Measurements from ENCODE around the gene GDPD4.

The GDPD4 gene

GRCh38 chr11:77171254-77171653 is 130.2 kb downstream of the GDPD4 start:
- no peak overlapping the region for H3K4me2 ChIP-seq (ENCODE audit: low read depth, low read length, poor library complexity, severe bottlenecking)
- no peaks in the 10 kb centered on the region for H4K20me1 ChIP-seq (ENCODE audit: low read depth, low read length)
- no peaks in the 10 kb centered on the region for H3K36me3 ChIP-seq (ENCODE audit: low read length)
- H3K9ac ChIP-seq (ENCODE audit: low read length): no peak overlapping the region
- no peaks in the 10 kb centered on the region for H3K79me2 ChIP-seq (ENCODE audit: insufficient read depth, low read length)
- H3K27ac ChIP-seq (ENCODE audit: low read depth, low read length): no peak overlapping the region
- no peaks in the 10 kb centered on the region for H3K9me2 ChIP-seq (replicated peaks; ENCODE audit: insufficient read depth, low read length)
- H3K9me3 ChIP-seq (ENCODE audit: insufficient read depth, low read length): no peaks in the 10 kb centered on the region
- H3K27me3 ChIP-seq (ENCODE audit: low read length): no peaks in the 10 kb centered on the region
- TF ChIP-seq, protein P1, sequence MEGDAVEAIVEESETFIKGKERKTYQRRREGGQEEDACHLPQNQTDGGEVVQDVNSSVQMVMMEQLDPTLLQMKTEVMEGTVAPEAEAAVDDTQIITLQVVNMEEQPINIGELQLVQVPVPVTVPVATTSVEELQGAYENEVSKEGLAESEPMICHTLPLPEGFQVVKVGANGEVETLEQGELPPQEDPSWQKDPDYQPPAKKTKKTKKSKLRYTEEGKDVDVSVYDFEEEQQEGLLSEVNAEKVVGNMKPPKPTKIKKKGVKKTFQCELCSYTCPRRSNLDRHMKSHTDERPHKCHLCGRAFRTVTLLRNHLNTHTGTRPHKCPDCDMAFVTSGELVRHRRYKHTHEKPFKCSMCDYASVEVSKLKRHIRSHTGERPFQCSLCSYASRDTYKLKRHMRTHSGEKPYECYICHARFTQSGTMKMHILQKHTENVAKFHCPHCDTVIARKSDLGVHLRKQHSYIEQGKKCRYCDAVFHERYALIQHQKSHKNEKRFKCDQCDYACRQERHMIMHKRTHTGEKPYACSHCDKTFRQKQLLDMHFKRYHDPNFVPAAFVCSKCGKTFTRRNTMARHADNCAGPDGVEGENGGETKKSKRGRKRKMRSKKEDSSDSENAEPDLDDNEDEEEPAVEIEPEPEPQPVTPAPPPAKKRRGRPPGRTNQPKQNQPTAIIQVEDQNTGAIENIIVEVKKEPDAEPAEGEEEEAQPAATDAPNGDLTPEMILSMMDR (IDR thresholded peaks at IDR 0.05; ENCODE audit: insufficient read depth, low read length, poor library complexity, severe bottlenecking): no peak
- no peak for TF ChIP-seq EZH2phosphoT487 (conservative IDR thresholded peaks at IDR 0.05; ENCODE audit: low read length)
- no peak overlapping the region for H3K4me3 ChIP-seq (ENCODE audit: insufficient read depth, low read length, poor library complexity, severe bottlenecking)
- H3F3A ChIP-seq (ENCODE audit: insufficient read depth): no peaks in the 10 kb centered on the region
- no peak overlapping the region for H2AFZ ChIP-seq (ENCODE audit: low read depth, low read length, severe bottlenecking)

DNA sequence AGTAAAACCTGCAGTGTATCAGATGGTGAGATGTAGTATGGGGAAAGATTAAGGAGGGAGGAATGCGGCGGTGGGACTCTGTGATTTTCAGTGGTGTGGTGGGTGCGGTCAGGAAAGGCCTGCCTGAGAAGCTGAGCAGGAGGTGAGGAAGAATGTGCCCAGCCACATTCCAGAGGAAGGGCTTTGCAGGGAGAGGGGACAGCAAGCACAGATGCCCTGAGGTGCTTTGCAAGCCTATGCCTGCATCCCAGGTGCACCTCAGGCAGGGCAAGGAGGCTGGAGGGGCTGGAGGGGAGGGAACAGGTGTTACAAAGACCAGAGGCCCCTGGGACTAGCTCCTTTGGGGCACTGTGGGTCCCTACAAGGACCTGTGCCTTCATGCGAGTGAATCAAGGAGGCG is 131.4 kb downstream of the GDPD4 start:
- H2AFZ ChIP-seq (ENCODE audit: low read depth, low read length, severe bottlenecking): no peak overlapping the region
- no peak overlapping the region for H3K4me3 ChIP-seq (ENCODE audit: insufficient read depth, low read length, poor library complexity, severe bottlenecking)
- no peaks in the 10 kb centered on the region for H3K36me3 ChIP-seq (ENCODE audit: low read length)
- no peaks in the 10 kb centered on the region for H3K9me3 ChIP-seq (ENCODE audit: insufficient read depth, low read length)
- H3K27ac ChIP-seq (ENCODE audit: low read depth, low read length): no peak overlapping the region
- H3K79me2 ChIP-seq (ENCODE audit: insufficient read depth, low read length): no peaks in the 10 kb centered on the region
- H3K9ac ChIP-seq (ENCODE audit: low read length): no peak overlapping the region
- H3K9me2 ChIP-seq (replicated peaks; ENCODE audit: insufficient read depth, low read length): no peaks in the 10 kb centered on the region
- H3K4me2 ChIP-seq (ENCODE audit: low read depth, low read length, poor library complexity, severe bottlenecking): no peak overlapping the region
- H4K20me1 ChIP-seq (ENCODE audit: low read depth, low read length): no peaks in the 10 kb centered on the region
- H3F3A ChIP-seq (ENCODE audit: insufficient read depth): no peaks in the 10 kb centered on the region
- no peaks in the 10 kb centered on the region for H3K27me3 ChIP-seq (ENCODE audit: low read length)
- no peak for TF ChIP-seq EZH2phosphoT487 (conservative IDR thresholded peaks at IDR 0.05; ENCODE audit: low read length)
- TF ChIP-seq, protein P1 (IDR thresholded peaks at IDR 0.05; ENCODE audit: insufficient read depth, low read length, poor library complexity, severe bottlenecking): no peak

DNA sequence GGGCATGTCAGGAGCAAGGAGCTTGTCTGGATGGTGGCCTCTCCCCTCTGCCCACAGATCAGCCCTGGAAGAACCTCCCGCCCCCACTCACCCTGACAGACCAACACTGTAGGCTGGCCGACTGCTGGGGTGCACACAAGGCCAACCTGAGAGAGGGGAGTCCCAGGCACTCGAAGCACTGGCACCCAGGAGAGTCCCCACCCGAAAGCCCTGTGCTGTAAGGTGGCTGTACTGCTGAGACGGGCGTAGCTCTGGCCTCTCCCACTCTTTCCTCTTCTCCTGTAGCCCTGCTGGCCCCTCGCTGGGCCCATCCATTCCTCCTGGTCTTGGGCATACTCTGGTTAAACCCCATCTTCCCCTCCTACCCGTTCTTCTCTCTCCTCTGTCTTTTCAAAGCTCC is 133.7 kb downstream of the GDPD4 start:
- no peak overlapping the region for H3K9ac ChIP-seq (ENCODE audit: low read length)

More for the DNA sequence above, 133.7 kb downstream of the GDPD4 start:
- Histone ChIP-seq H4K20me1 (ENCODE audit: low read depth, low read length) (no peaks in the 10 kb centered on the region), H3K27ac (ENCODE audit: low read depth, low read length) (no peak overlapping the region), H2AFZ (ENCODE audit: low read depth, low read length, severe bottlenecking) (no peak overlapping the region), H3K4me2 (ENCODE audit: low read depth, low read length, poor library complexity, severe bottlenecking) (no peak overlapping the region), H3K9me2 (replicated peaks; ENCODE audit: insufficient read depth, low read length) (no peaks in the 10 kb centered on the region), H3K36me3 (ENCODE audit: low read length) (no peaks in the 10 kb centered on the region), H3K9me3 (ENCODE audit: insufficient read depth, low read length) (no peaks in the 10 kb centered on the region), H3F3A (ENCODE audit: insufficient read depth) (no peaks in the 10 kb centered on the region), H3K27me3 (ENCODE audit: low read length) (0 out of 2 replicates have a peak, but pooled peaks cover 3% of the 10 kb centered on the region), H3K79me2 (ENCODE audit: insufficient read depth, low read length) (no peaks in the 10 kb centered on the region), H3K4me3 (ENCODE audit: insufficient read depth, low read length, poor library complexity, severe bottlenecking) (no peak overlapping the region)
- TF ChIP-seq, protein P1 (IDR thresholded peaks at IDR 0.05; ENCODE audit: insufficient read depth, low read length, poor library complexity, severe bottlenecking): no peak
- TF ChIP-seq EZH2phosphoT487 (conservative IDR thresholded peaks at IDR 0.05; ENCODE audit: low read length): no peak

Measured in SU-DHL-6 (cell line).